HG03060 (cell line): ENCODE results near the gene IRF7.
A peak's percentile ranks its signal among the peaks of the same experiment; 100 is the strongest.
"Not testable (repeated sequence)": the region's sequence is repeated elsewhere in the genome, so short reads cannot be mapped to it uniquely, and the experiment has no call there.

ENCODE experiments used
- ATAC-seq: cut with Tn5 transposase; IDR thresholded peaks from one replicate; pipeline ENCODE4 v1.9.1; 2021; ENCODE audit warnings: low read depth, moderate number of reproducible peaks; ENCODE audit not compliant: unreplicated experiment

IRF7 gene

GRCh38 chr11:615504-616319 is at the start of gene IRF7:
Gene IRF7 (minus strand): TSS chr11:615950. CDS start chr11:615364, 586 bp downstream.
- peak; percentile 66 for ATAC-seq

- ATAC-seq: no peak
Observed at GRCh38 chr11:665062-665703, 49.4 kb upstream of the IRF7 start.

GRCh38 chr11:662689-663274 is 47.0 kb upstream of the IRF7 start:
- no peak for ATAC-seq

- no peak for ATAC-seq
Observed at GRCh38 chr11:660681-661444, 45.1 kb upstream of the IRF7 start.

GRCh38 chr11:660281-660680 is 44.5 kb upstream of the IRF7 start:
- no peak for ATAC-seq

GRCh38 chr11:659532-660085 is 43.9 kb upstream of the IRF7 start:
- ATAC-seq: no peak

GRCh38 chr11:657691-658126 is 42.0 kb upstream of the IRF7 start:
- ATAC-seq: no peak

- ATAC-seq: no peak
Observed at GRCh38 chr11:656866-657265, 41.1 kb upstream of the IRF7 start.

GRCh38 chr11:656426-656825 is 40.7 kb upstream of the IRF7 start:
- ATAC-seq: no peak

- ATAC-seq: no peak
Observed at GRCh38 chr11:655036-655726, 39.4 kb upstream of the IRF7 start.

GRCh38 chr11:654444-654843 is 38.7 kb upstream of the IRF7 start:
- not testable (repeated sequence) for ATAC-seq

GRCh38 chr11:653837-654236 is 38.1 kb upstream of the IRF7 start:
- ATAC-seq: no peak

- not testable (repeated sequence) for ATAC-seq
Observed at GRCh38 chr11:653136-653535, 37.4 kb upstream of the IRF7 start.

GRCh38 chr11:650482-650881 is 34.7 kb upstream of the IRF7 start:
- no peak for ATAC-seq

- not testable (repeated sequence) for ATAC-seq
Observed at GRCh38 chr11:647672-648158, 32.0 kb upstream of the IRF7 start.

GRCh38 chr11:646214-646613 is 30.5 kb upstream of the IRF7 start:
- ATAC-seq: no peak

GRCh38 chr11:645536-645935 is 29.8 kb upstream of the IRF7 start:
- no peak for ATAC-seq

GRCh38 chr11:643849-644738 is 28.3 kb upstream of the IRF7 start:
- no peak for ATAC-seq

- no peak for ATAC-seq
Observed at GRCh38 chr11:643366-643765, 27.6 kb upstream of the IRF7 start.
